ENCODE measurements around the gene MRO. TPM values are rescaled to one million over a fixed set of nuclear protein-coding genes. Genes with fewer than 3 reads are reported as not detected.

The MRO gene
- total and polyA plus RNA-seq, 12 donors, result 0.22 to 4.3 (median 1.6) TPM

- no peak for DNase-seq
Observed at GRCh38 chr18:50748243-50749229, 71.3 kb downstream of the MRO start.

GRCh38 chr18:50747849-50748242, 72.0 kb downstream of the MRO start:
- no peak for TF ChIP-seq CTCF (IDR thresholded peaks at IDR 0.05)
- Histone ChIP-seq H3K27me3 (peaks cover 0 to 12% (median 4%) of the 10 kb centered on the region in 7 donors), H3K9me3 (peaks cover 0 to 13% (median 0%) of the 10 kb centered on the region in 11 donors), H3K27ac (no peak overlapping the region), H3K36me3 (no peaks in the 10 kb centered on the region), H3K4me1 (no peaks in the 10 kb centered on the region), H3K4me3 (no peak overlapping the region)
- DNase-seq, result no peak
- no peak for ATAC-seq
- intact Hi-C loops (cut with DNase I), result no loop called here
- WGBS, 2 donors, result 2 to 63% methylated on average over 1 of the region's 1 CpG

More at GRCh38 chr18:50748243-50749229, 71.3 kb downstream of the MRO start:
- peak in 1 of 8 donors; percentile 37 for ATAC-seq
- no peak for TF ChIP-seq CTCF (IDR thresholded peaks at IDR 0.05)
- H3K4me3 ChIP-seq, result no peak overlapping the region
- no peaks in the 10 kb centered on the region for H3K4me1 ChIP-seq
- intact Hi-C loops (cut with DNase I), result no loop called here
- peaks cover 0 to 12% (median 4%) of the 10 kb centered on the region in 7 donors for H3K27me3 ChIP-seq
- H3K9me3 ChIP-seq, result peaks cover 0 to 9% (median 0%) of the 10 kb centered on the region in 11 donors
- no peak overlapping the region for H3K27ac ChIP-seq
- 44 to 49% methylated on average over 8 to 9 of the region's 9 CpGs for WGBS, 2 donors
- no peaks in the 10 kb centered on the region for H3K36me3 ChIP-seq

- WGBS, 2 donors, result 64 to 73% methylated on average over 5 of the region's 5 CpGs
- H3K4me3 ChIP-seq, result no peak overlapping the region
- ATAC-seq (no peak), DNase-seq (no peak)
- TF ChIP-seq CTCF (IDR thresholded peaks at IDR 0.05), result no peak
- no peaks in the 10 kb centered on the region for H3K4me1 ChIP-seq
- H3K9me3 ChIP-seq, result peaks cover 0 to 17% (median 0%) of the 10 kb centered on the region in 11 donors
- intact Hi-C loops (cut with DNase I), result no loop called here
- H3K36me3 ChIP-seq, result no peaks in the 10 kb centered on the region
- peaks cover 0 to 7% (median 0%) of the 10 kb centered on the region in 7 donors for H3K27me3 ChIP-seq
- no peak overlapping the region for H3K27ac ChIP-seq
Observed at GRCh38 chr18:50745945-50746344, 73.9 kb downstream of the MRO start.

Other genes with a start within 250 kb of the MRO start
- gene ME2, start 59.1 kb upstream of the MRO start, total RNA-seq, result 100 to 1,000 TPM in 1 of 10 donors, 10 to 100 TPM in 9; 62.1 to 104 (median 75.9) TPM
- gene ME2, start 59.1 kb upstream of the MRO start, polyA plus RNA-seq, result 10 to 100 TPM; 21.7 to 38.4 TPM
- gene ELAC1, start 148.0 kb upstream of the MRO start, total RNA-seq, result 1 to 10 TPM; 3.5 to 6.5 (median 4.2) TPM
- gene ELAC1, start 148.0 kb upstream of the MRO start, polyA plus RNA-seq, result 1 to 10 TPM; 2.6 to 6.7 TPM
- gene SMAD4, start 210.2 kb upstream of the MRO start, total RNA-seq, result 100 to 1,000 TPM in 2 of 10 donors, 10 to 100 TPM in 8; 78.4 to 110 (median 86.9) TPM
- 10 to 100 TPM; 11.7 to 20.3 TPM for gene SMAD4, start 210.2 kb upstream of the MRO start, polyA plus RNA-seq

Measured in heart right ventricle (tissue), 16 donors.